Endometrium (tissue), 2 donors: ENCODE data around the gene RREB1.

Source experiments
- FAIRE-seq: peaks from 2 replicates; lab custom pipeline; 2012; peaks lifted over from hg19 to GRCh38; lab: Jason Lieb, UNC
- donor health status: control.
- donor health status: control.

The RREB1 gene

GRCh38 chr6:7300926-7301325 is 193.2 kb downstream of the RREB1 start:
- no peak for FAIRE-seq
